Activated CD8-positive, alpha-beta memory T cell treated with anti-CD3 and anti-CD28 coated beads for 36 hours (primary cell): ENCODE data around the gene RAP1GDS1. TPM values are rescaled to one million over a fixed set of nuclear protein-coding genes. Genes with fewer than 3 reads are reported as not detected.

Source experiments
- CTCF ChIA-PET: fragments of 350-600 bp; sonication (Branson Sonifier 250); formaldehyde crosslinking; loops from one replicate; lab custom pipeline; 2021; ENCODE audit warnings: antibody characterized with exemption; lab: Charles Lee
- POLR2A ChIA-PET: fragments of 350-600 bp; sonication (Branson Sonifier 250); formaldehyde crosslinking; loops from one replicate; lab custom pipeline; 2021; ENCODE audit warnings: antibody characterized with exemption; lab: Charles Lee
- total RNA-seq, 2 experiments: library from RNA; stranded (reverse); gene quantifications; one replicate each; pipeline ENCODE4 v1.2.3, GENCODE V29; 2021

RAP1GDS1 gene
- total RNA-seq, 2 experiments from 2014 or later: 56.7 to 60.7 TPM

- CTCF ChIA-PET: no interaction called here
- POLR2A ChIA-PET: interaction anchor here (0.6 to 0.7 kb wide), 2 partner anchors 9 to 437 kb away, joined by 3 to 11 read pairs; no protein-coding TSS in a partner anchor
Observed at GRCh38 chr4:98491899-98492559, 230.8 kb downstream of the RAP1GDS1 start.

- ChIA-PET POLR2A (interaction anchor here (0.7 to 1.5 kb wide), 2 partner anchors 36 to 165 kb away, joined by 3 read pairs; no protein-coding TSS in a partner anchor), CTCF (no interaction called here)
Observed at GRCh38 chr4:98493296-98493695, 232.1 kb downstream of the RAP1GDS1 start.

Other genes with a start within 250 kb of the RAP1GDS1 start
- not detected for gene STPG2, start 117.9 kb upstream of the RAP1GDS1 start, total RNA-seq